H1 (cell line): ENCODE data around the gene RPUSD1. TPM values are rescaled to one million over a fixed set of nuclear protein-coding genes. Genes with fewer than 3 reads are reported as not detected.
A peak's percentile ranks its signal among the peaks of the same experiment; 100 is the strongest.

Experiments
- CTCF ChIA-PET: fragments of 300-600 bp; sonication (Branson Sonifier 250); formaldehyde crosslinking; loops from one replicate; lab custom pipeline; 2021; ENCODE audit not compliant: partially characterized antibody; lab: Charles Lee
- POLR2A ChIA-PET: fragments of 300-600 bp; sonication (Branson Sonifier 250); formaldehyde crosslinking; loops from one replicate; lab custom pipeline; 2021; ENCODE audit warnings: inconsistent platforms; ENCODE audit not compliant: partially characterized antibody; lab: Charles Lee
- DNase-seq, 2 experiments: peaks; one replicate each; pipeline versions ENCODE4 v3.0.0 to v3.0.0-alpha.2; 2010 to 2022; ENCODE audit warnings: low spot score in 2 of 2, low read depth in 1 of 2, mixed read lengths in 1 of 2
- FAIRE-seq: peaks from 2 replicates; lab custom pipeline; 2011; peaks lifted over from hg19 to GRCh38; lab: Jason Lieb, UNC
- H2AFZ ChIP-seq: 2 replicates; pipeline ENCODE4 v1.8.1; 2012; ENCODE audit warnings: low read length, inconsistent platforms
- H2AK5ac ChIP-seq: 2 replicates; pipeline ENCODE4 v1.6.1; 2013; ENCODE audit warnings: low read depth, low read length
- H2BK120ac ChIP-seq: replicated peaks from 2 replicates; pipeline ENCODE3; 2013; ENCODE audit warnings: low read depth, low read length, inconsistent platforms
- H2BK12ac ChIP-seq: 2 replicates; pipeline ENCODE4 v1.6.1; 2013; ENCODE audit warnings: low read depth, low read length
- H2BK15ac ChIP-seq: 2 replicates; pipeline ENCODE4 v1.6.1; 2013; ENCODE audit warnings: low read length
- H2BK20ac ChIP-seq: 2 replicates; pipeline ENCODE4 v1.6.1; 2013; ENCODE audit warnings: low read length
- H2BK5ac ChIP-seq: 2 replicates; pipeline ENCODE4 v1.6.1; 2013; ENCODE audit warnings: low read depth, low read length
- H3K14ac ChIP-seq: 2 replicates; pipeline ENCODE4 v1.6.1; 2013; ENCODE audit warnings: inconsistent platforms; ENCODE audit not compliant: insufficient read length
- H3K18ac ChIP-seq: 2 replicates; pipeline ENCODE4 v1.6.1; 2013; ENCODE audit warnings: low read length; ENCODE audit errors: extremely low read depth
- H3K23ac ChIP-seq: 2 replicates; pipeline ENCODE4 v1.6.1; 2013; ENCODE audit warnings: inconsistent platforms; ENCODE audit not compliant: insufficient read length
- H3K23me2 ChIP-seq: 2 replicates; pipeline ENCODE4 v1.6.1; 2013; ENCODE audit warnings: low read depth, low read length
- H3K27ac ChIP-seq: 2 replicates; pipeline ENCODE4 v1.6.1; 2011; ENCODE audit warnings: low read depth, low read length, inconsistent platforms
- H3K27me3 ChIP-seq, 4 experiments: replicated peaks in 1 of 4; 1 replicate in 1 of 4; 2 replicates in 3 of 4; pipeline versions ENCODE4 v1.6.1 to v1.8.1; 2011 to 2013; ENCODE audit warnings: low read length in 3 of 4, mild to moderate bottlenecking in 3 of 4, inconsistent platforms in 2 of 4, mixed read lengths in 2 of 4, moderate library complexity in 1 of 4; ENCODE audit not compliant: control insufficient read depth in 3 of 4, insufficient read depth in 3 of 4; ENCODE audit errors: extremely low read depth in 1 of 4
- H3K36me3 ChIP-seq, 4 experiments: 2 replicates each; pipeline versions ENCODE4 v1.6.1 to v1.8.1; 2011 to 2013; ENCODE audit warnings: mild to moderate bottlenecking in 4 of 4, low read length in 3 of 4, moderate library complexity in 2 of 4, control low read depth in 1 of 4, inconsistent platforms in 1 of 4; ENCODE audit not compliant: insufficient read depth in 4 of 4, control insufficient read depth in 2 of 4
- H3K4ac ChIP-seq: replicated peaks from 2 replicates; pipeline ENCODE3; 2013; ENCODE audit warnings: low read length, low read depth, mixed read lengths, inconsistent platforms; ENCODE audit not compliant: insufficient read length
- H3K4me1 ChIP-seq, 4 experiments: replicated peaks in 1 of 4; 1 replicate in 1 of 4; 2 replicates in 3 of 4; pipeline versions ENCODE4 v1.6.1 to v1.8.1; 2011 to 2013; ENCODE audit warnings: low read length in 3 of 4, inconsistent platforms in 2 of 4, mixed read lengths in 1 of 4; ENCODE audit not compliant: insufficient read depth in 4 of 4, control insufficient read depth in 3 of 4
- H3K4me2 ChIP-seq, 2 experiments: 2 replicates each; pipeline versions ENCODE4 v1.6.1 to v1.8.1; 2011 to 2013; ENCODE audit warnings: low read depth in 2 of 2, low read length in 2 of 2, control low read depth in 1 of 2, inconsistent platforms in 1 of 2, mild to moderate bottlenecking in 1 of 2; ENCODE audit not compliant: insufficient read depth in 1 of 2
- H3K4me3 ChIP-seq, 4 experiments: fragments of 200-600, 300-600 bp in 1 of 4; sonication (generic), shearing (Covaris generic), sonication (Bioruptor Twin) in 1 of 4; 2 replicates each; pipeline versions ENCODE4 v1.5.1 to v1.8.1; 2011 to 2016; ENCODE audit warnings: low read length in 4 of 4, low read depth in 3 of 4, control low read depth in 2 of 4, inconsistent platforms in 2 of 4, mild to moderate bottlenecking in 2 of 4, mixed read lengths in 1 of 4, moderate library complexity in 1 of 4; ENCODE audit not compliant: insufficient read depth in 2 of 4; ENCODE audit errors: extremely low read depth in 1 of 4
- H3K56ac ChIP-seq: replicated peaks from 2 replicates; pipeline ENCODE3; 2013; ENCODE audit warnings: low read depth, mild to moderate bottlenecking, mixed read lengths, low read length, inconsistent platforms; ENCODE audit not compliant: insufficient read length
- H3K79me1 ChIP-seq: 2 replicates; pipeline ENCODE4 v1.6.1; 2013; ENCODE audit warnings: low read depth, low read length, control low read depth
- H3K79me2 ChIP-seq, 2 experiments: 2 replicates each; pipeline versions ENCODE4 v1.6.1 to v1.8.1; 2012 to 2013; ENCODE audit warnings: low read length in 2 of 2, mild to moderate bottlenecking in 2 of 2, inconsistent platforms in 1 of 2; ENCODE audit not compliant: insufficient read depth in 2 of 2, control insufficient read depth in 1 of 2
- H3K9ac ChIP-seq, 4 experiments: replicated peaks in 1 of 4; 1 replicate in 1 of 4; 2 replicates in 3 of 4; pipeline versions ENCODE4 v1.6.1 to v1.8.1; 2011 to 2013; ENCODE audit warnings: low read depth in 3 of 4, low read length in 3 of 4, control low read depth in 2 of 4, mild to moderate bottlenecking in 2 of 4, moderate library complexity in 2 of 4, inconsistent platforms in 1 of 4; ENCODE audit errors: extremely low read depth in 1 of 4
- H3K9me3 ChIP-seq, 2 experiments: 2 replicates each; pipeline versions ENCODE4 v1.6.1 to v1.8.1; 2012 to 2013; ENCODE audit warnings: mild to moderate bottlenecking in 2 of 2, moderate library complexity in 2 of 2, control low read depth in 1 of 2, inconsistent platforms in 1 of 2, low read depth in 1 of 2, low read length in 1 of 2, mixed read lengths in 1 of 2; ENCODE audit not compliant: insufficient read depth in 2 of 2
- H4K20me1 ChIP-seq, 2 experiments: replicated peaks in 1 of 2; 2 replicates each; pipeline versions ENCODE3 to v1.8.1; 2011 to 2013; ENCODE audit warnings: inconsistent platforms in 2 of 2, low read length in 2 of 2, mild to moderate bottlenecking in 1 of 2; ENCODE audit not compliant: insufficient read depth in 2 of 2, control insufficient read depth in 1 of 2
- H4K5ac ChIP-seq: 2 replicates; pipeline ENCODE4 v1.6.1; 2013; ENCODE audit warnings: low read length, low read depth, mixed read lengths, inconsistent platforms; ENCODE audit not compliant: insufficient read length
- H4K8ac ChIP-seq: 2 replicates; pipeline ENCODE4 v1.8.0; 2013; ENCODE audit warnings: mild to moderate bottlenecking, moderate library complexity, low read length, inconsistent platforms; ENCODE audit not compliant: insufficient read depth; ENCODE audit errors: extremely low read depth
- H4K91ac ChIP-seq: replicated peaks from 2 replicates; pipeline ENCODE3; 2013; ENCODE audit warnings: low read length, mixed read lengths, inconsistent platforms; ENCODE audit not compliant: insufficient read length
- BACH1 ChIP-seq: IDR thresholded peaks from 2 replicates; pipeline ENCODE4 v1.6.1; 2012; ENCODE audit warnings: low read length, improper control_type of control experiment
- HDAC2 ChIP-seq, 2 experiments: fragments of 300-600 bp in 1 of 2; sonication (generic) in 1 of 2; IDR thresholded peaks; 2 replicates each; pipeline ENCODE4 v1.6.1; 2011 to 2012; ENCODE audit warnings: low read depth in 2 of 2, low read length in 2 of 2, mild to moderate bottlenecking in 2 of 2, moderate library complexity in 2 of 2, borderline replicate concordance in 1 of 2, inconsistent platforms in 1 of 2
- RBBP5 ChIP-seq: IDR thresholded peaks from 2 replicates; pipeline ENCODE4 v1.7.1; 2012; ENCODE audit warnings: low read depth, mild to moderate bottlenecking, inconsistent platforms, low read length, moderate library complexity, borderline replicate concordance
- whole genome bisulfite sequencing, 2 experiments: shearing (Covaris generic) in 1 of 2; methylation state at CpG; one replicate each; pipeline versions ENCODE4 v1.1.6 to v1.1.7; 2013 to 2015; ENCODE audit warnings: low lambda C conversion rate in 2 of 2, mixed read lengths in 2 of 2, inconsistent platforms in 1 of 2, low coverage in 1 of 2, missing lambda C conversion rate in 1 of 2; ENCODE audit not compliant: insufficient replicate concordance in 2 of 2, insufficient coverage in 1 of 2, insufficient read length in 1 of 2; ENCODE audit errors: extremely low coverage in 1 of 2, missing lambda C conversion rate in 1 of 2; 5-methylcytosine and 5-hydroxymethylcytosine counted together
- polyA plus RNA-seq, 7 experiments: library from polyadenylated mRNA; depleted of rRNA in 3 of 7; stranded (reverse) in 5 of 7; unstranded in 2 of 7; fragments of >200 nt in 5 of 7; fragments of 200-250 nt in 2 of 7; gene quantifications; 1 replicate in 5 of 7; 2 replicates in 1 of 7; 4 replicates in 1 of 7; pipeline versions ENCODE4 v1.2.1 to v1.2.3, GENCODE V29; 2011 to 2013; ENCODE audit warnings: missing spikeins in 2 of 7, mixed read lengths in 2 of 7
- total RNA-seq: library from RNA; stranded (reverse); fragmentation: NEBNext Ultra II Directional; extraction: Animal tissue kit (Norgen Biotek cat#: 25700); gene quantifications from 2 replicates; pipeline ENCODE4 v1.2.1, GENCODE V29; 2021
- TF ChIP-seq, protein P1 (sequence below), 3 experiments: IDR thresholded peaks; 1 replicate in 2 of 3; 2 replicates in 1 of 3; pipeline versions ENCODE4 v1.5.1 to v1.6.1; 2011; ENCODE audit warnings: low read length in 3 of 3, mild to moderate bottlenecking in 3 of 3, inconsistent platforms in 2 of 3, low read depth in 1 of 3, moderate library complexity in 1 of 3; ENCODE audit not compliant: insufficient read depth in 1 of 3; ENCODE audit errors: control extremely low read depth in 1 of 3

The RPUSD1 gene
- total and polyA plus RNA-seq, 2 of the 8 experiments (the other 6 are each of a cell fraction or from before 2014, with no cell fraction given): 32.2 to 61.8 TPM

DNA sequence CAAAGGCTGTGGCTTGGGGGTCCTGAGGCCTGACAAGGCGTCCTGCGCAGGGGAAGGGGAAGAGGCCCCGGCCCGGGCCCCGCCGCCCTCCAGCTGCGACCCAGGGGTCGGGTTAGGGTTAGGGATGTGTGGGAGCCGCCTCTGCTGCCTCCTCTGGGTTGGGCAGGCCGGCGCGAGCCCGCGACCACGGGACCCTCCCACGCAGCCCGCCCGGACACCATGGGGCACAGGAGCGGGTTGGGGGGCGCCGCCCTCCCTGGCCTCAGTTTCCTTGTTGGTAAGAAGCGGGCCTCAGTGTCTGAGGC, 47.8 kb downstream of the RPUSD1 start:
- CTCF ChIA-PET: interaction anchor here (1.0 to 35.8 kb wide), 7 partner anchors 10 to 67 kb away, joined by 3 to 977 read pairs (median 12); partner anchors contain the start of genes ANTKMT, CCDC78, CHTF18 and FBXL16
- H3K79me2 ChIP-seq: no peaks in the 10 kb centered on the region

More for the DNA sequence above, 47.8 kb downstream of the RPUSD1 start:
- H4K5ac ChIP-seq: peak overlapping the region; percentile 40
- no peak overlapping the region for H2BK120ac ChIP-seq
- H3K27me3 ChIP-seq: no peaks in the 10 kb centered on the region
- H4K8ac ChIP-seq: peak overlapping the region; percentile 89
- peak overlapping the region; percentile 5; the same call in 1 of the 2 replicates for H3K27ac ChIP-seq
- H3K14ac ChIP-seq: no peak overlapping the region
- POLR2A ChIA-PET: interaction anchor here (0.8 to 6.3 kb wide), 17 partner anchors 9 to 60 kb away, joined by 3 to 39 read pairs (median 4); partner anchors contain the start of genes CCDC78, GNG13, MSLN and STUB1
- H3K9ac ChIP-seq: peak overlapping the region; percentile 3 to 81 (median 48); a peak in 4 of 7 replicates
- TF ChIP-seq BACH1: 0 out of 2 replicates have a peak, but pooled peaks have one; percentile 0
- 0 out of 2 replicates have a peak, but pooled peaks have one; percentile 20 for TF ChIP-seq RBBP5
- TF ChIP-seq, protein P1, sequence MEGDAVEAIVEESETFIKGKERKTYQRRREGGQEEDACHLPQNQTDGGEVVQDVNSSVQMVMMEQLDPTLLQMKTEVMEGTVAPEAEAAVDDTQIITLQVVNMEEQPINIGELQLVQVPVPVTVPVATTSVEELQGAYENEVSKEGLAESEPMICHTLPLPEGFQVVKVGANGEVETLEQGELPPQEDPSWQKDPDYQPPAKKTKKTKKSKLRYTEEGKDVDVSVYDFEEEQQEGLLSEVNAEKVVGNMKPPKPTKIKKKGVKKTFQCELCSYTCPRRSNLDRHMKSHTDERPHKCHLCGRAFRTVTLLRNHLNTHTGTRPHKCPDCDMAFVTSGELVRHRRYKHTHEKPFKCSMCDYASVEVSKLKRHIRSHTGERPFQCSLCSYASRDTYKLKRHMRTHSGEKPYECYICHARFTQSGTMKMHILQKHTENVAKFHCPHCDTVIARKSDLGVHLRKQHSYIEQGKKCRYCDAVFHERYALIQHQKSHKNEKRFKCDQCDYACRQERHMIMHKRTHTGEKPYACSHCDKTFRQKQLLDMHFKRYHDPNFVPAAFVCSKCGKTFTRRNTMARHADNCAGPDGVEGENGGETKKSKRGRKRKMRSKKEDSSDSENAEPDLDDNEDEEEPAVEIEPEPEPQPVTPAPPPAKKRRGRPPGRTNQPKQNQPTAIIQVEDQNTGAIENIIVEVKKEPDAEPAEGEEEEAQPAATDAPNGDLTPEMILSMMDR (IDR thresholded peaks at IDR 0.05; ENCODE audit: control extremely low read depth in 1 of 3, insufficient read depth in 1 of 3, low read depth in 1 of 3, low read length in 3 of 3): no peak
- TF ChIP-seq HDAC2 (IDR thresholded peaks at IDR 0.05; ENCODE audit: borderline replicate concordance in 1 of 2, low read depth in 2 of 2, low read length in 2 of 2): no peak; a peak in 1 of 4 replicates
- H3K23me2 ChIP-seq: peaks cover 7% of the 10 kb centered on the region; the same call in 1 of the 2 replicates
- no peak overlapping the region for H2BK12ac ChIP-seq
- H2BK5ac ChIP-seq: no peak overlapping the region
- peak overlapping the region; percentile 62 to 90 (median 81) for H3K4me3 ChIP-seq
- no peak overlapping the region for H2BK20ac ChIP-seq
- DNase-seq (no peak), FAIRE-seq (no peak)
- no peak overlapping the region for H4K91ac ChIP-seq
- H3K79me1 ChIP-seq: no peaks in the 10 kb centered on the region
- H3K18ac ChIP-seq: no peak overlapping the region
- H3K23ac ChIP-seq: no peak overlapping the region
- no peak overlapping the region for H2BK15ac ChIP-seq
- H4K20me1 ChIP-seq: peaks cover 0 to 2% of the 10 kb centered on the region in 2 experiments
- H3K36me3 ChIP-seq: peaks cover 0 to 3% (median 0%) of the 10 kb centered on the region in 4 experiments; a peak in 1 of 8 replicates
- H3K56ac ChIP-seq: peak overlapping the region; percentile 46
- H3K4me2 ChIP-seq: peak overlapping the region; percentile 70 to 80
- no peak overlapping the region for H2AFZ ChIP-seq
- H3K9me3 ChIP-seq: no peaks in the 10 kb centered on the region
- no peak overlapping the region for H3K4ac ChIP-seq
- H3K4me1 ChIP-seq: peaks cover 0 to 9% (median 4%) of the 10 kb centered on the region in 4 experiments; a peak in 5 of 7 replicates
- 5% methylated on average over 14 of the region's 22 CpGs; no CpG with 5 or more reads in 1 of the 2 experiments for WGBS, 2 experiments
- H2AK5ac ChIP-seq: no peak overlapping the region
